ENCODE measurements around the gene ZRANB2.

The ZRANB2 gene

GRCh38 chr1:71028981-71029380 lies 51.9 kb downstream of the ZRANB2 start:
- H3K4me1 ChIP-seq (ENCODE audit: insufficient read depth, insufficient read length), result no peaks in the 10 kb centered on the region
- DNase-seq (ENCODE audit: low read depth, low spot score), result no peak
- TF ChIP-seq SUZ12 (IDR thresholded peaks at IDR 0.05; ENCODE audit: extremely low read depth, insufficient read depth, insufficient read length) (no peak), ZNF274 (IDR thresholded peaks at IDR 0.05; ENCODE audit: low read depth, low read length) (no peak), YY1 (IDR thresholded peaks at IDR 0.05; ENCODE audit: insufficient read depth, insufficient read length) (no peak)
- H3K27me3 ChIP-seq (ENCODE audit: insufficient read depth, insufficient read length), result no peaks in the 10 kb centered on the region
- H3K36me3 ChIP-seq (ENCODE audit: insufficient read depth, insufficient read length, low read length), result no peaks in the 10 kb centered on the region
- H3K9me3 ChIP-seq (ENCODE audit: insufficient read depth, low read length), result no peaks in the 10 kb centered on the region
- no peak overlapping the region for H3K9ac ChIP-seq (ENCODE audit: insufficient read length, low read depth)
- H3K4me3 ChIP-seq (ENCODE audit: insufficient read length, low read depth), result no peak overlapping the region

GRCh38 chr1:71027991-71028390 lies 52.8 kb downstream of the ZRANB2 start:
- Histone ChIP-seq H3K4me1 (ENCODE audit: insufficient read depth, insufficient read length) (no peaks in the 10 kb centered on the region), H3K4me3 (ENCODE audit: insufficient read length, low read depth) (no peak overlapping the region), H3K36me3 (ENCODE audit: insufficient read depth, insufficient read length, low read length) (no peaks in the 10 kb centered on the region), H3K27me3 (ENCODE audit: insufficient read depth, insufficient read length) (no peaks in the 10 kb centered on the region), H3K9ac (ENCODE audit: insufficient read length, low read depth) (no peak overlapping the region), H3K9me3 (ENCODE audit: insufficient read depth, low read length) (no peaks in the 10 kb centered on the region)
- no peak for DNase-seq (ENCODE audit: low read depth, low spot score)
- TF ChIP-seq ZNF274 (IDR thresholded peaks at IDR 0.05; ENCODE audit: low read depth, low read length) (no peak), YY1 (IDR thresholded peaks at IDR 0.05; ENCODE audit: insufficient read depth, insufficient read length) (no peak), SUZ12 (IDR thresholded peaks at IDR 0.05; ENCODE audit: extremely low read depth, insufficient read depth, insufficient read length) (no peak)

DNA sequence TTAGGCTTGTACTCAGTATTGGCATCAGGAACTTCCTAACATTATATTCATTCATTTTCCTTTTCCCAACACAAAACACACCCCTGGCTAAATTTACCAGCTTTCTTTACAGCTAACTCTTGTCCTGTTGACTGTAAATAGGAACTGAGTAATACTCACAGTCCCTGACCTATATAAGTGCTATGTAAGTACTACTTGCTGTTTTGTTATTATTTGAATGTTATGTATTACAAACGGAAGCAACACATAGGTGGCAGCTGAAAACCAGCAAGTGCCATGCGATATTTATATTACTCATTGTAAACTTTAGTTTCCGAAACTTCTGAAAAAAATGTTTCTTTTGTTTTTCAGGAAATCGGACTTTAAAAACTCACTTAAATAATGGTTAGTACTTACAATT lies 54.7 kb downstream of the ZRANB2 start:
- TF ChIP-seq SUZ12 (IDR thresholded peaks at IDR 0.05; ENCODE audit: extremely low read depth, insufficient read depth, insufficient read length) (no peak), ZNF274 (IDR thresholded peaks at IDR 0.05; ENCODE audit: low read depth, low read length) (no peak), YY1 (IDR thresholded peaks at IDR 0.05; ENCODE audit: insufficient read depth, insufficient read length) (no peak)

GRCh38 chr1:71023515-71023914 lies 57.3 kb downstream of the ZRANB2 start:
- Histone ChIP-seq H3K27me3 (ENCODE audit: insufficient read depth, insufficient read length) (no peaks in the 10 kb centered on the region), H3K4me1 (ENCODE audit: insufficient read depth, insufficient read length) (no peaks in the 10 kb centered on the region), H3K9ac (ENCODE audit: insufficient read length, low read depth) (no peak overlapping the region), H3K9me3 (ENCODE audit: insufficient read depth, low read length) (no peaks in the 10 kb centered on the region), H3K36me3 (ENCODE audit: insufficient read depth, insufficient read length, low read length) (no peaks in the 10 kb centered on the region), H3K4me3 (ENCODE audit: insufficient read length, low read depth) (no peak overlapping the region)
- TF ChIP-seq YY1 (IDR thresholded peaks at IDR 0.05; ENCODE audit: insufficient read depth, insufficient read length), result no peak
- TF ChIP-seq SUZ12 (IDR thresholded peaks at IDR 0.05; ENCODE audit: extremely low read depth, insufficient read depth, insufficient read length), result no peak
- no peak for TF ChIP-seq ZNF274 (IDR thresholded peaks at IDR 0.05; ENCODE audit: low read depth, low read length)
- no peak for DNase-seq (ENCODE audit: low read depth, low spot score)

More for the DNA sequence above, 54.7 kb downstream of the ZRANB2 start:
- no peaks in the 10 kb centered on the region for H3K4me1 ChIP-seq (ENCODE audit: insufficient read depth, insufficient read length)
- DNase-seq (ENCODE audit: low read depth, low spot score), result no peak
- no peaks in the 10 kb centered on the region for H3K36me3 ChIP-seq (ENCODE audit: insufficient read depth, insufficient read length, low read length)
- H3K27me3 ChIP-seq (ENCODE audit: insufficient read depth, insufficient read length), result no peaks in the 10 kb centered on the region
- no peak overlapping the region for H3K9ac ChIP-seq (ENCODE audit: insufficient read length, low read depth)
- H3K9me3 ChIP-seq (ENCODE audit: insufficient read depth, low read length), result no peaks in the 10 kb centered on the region
- no peak overlapping the region for H3K4me3 ChIP-seq (ENCODE audit: insufficient read length, low read depth)

- Histone ChIP-seq H3K9ac (ENCODE audit: insufficient read length, low read depth) (no peak overlapping the region), H3K36me3 (ENCODE audit: insufficient read depth, insufficient read length, low read length) (no peaks in the 10 kb centered on the region)
Observed at GRCh38 chr1:71019233-71019969, 61.4 kb downstream of the ZRANB2 start.

GRCh38 chr1:71018791-71019190 lies 62.0 kb downstream of the ZRANB2 start:
- DNase-seq (ENCODE audit: low read depth, low spot score), result no peak
- Histone ChIP-seq H3K36me3 (ENCODE audit: insufficient read depth, insufficient read length, low read length) (no peaks in the 10 kb centered on the region), H3K27me3 (ENCODE audit: insufficient read depth, insufficient read length) (no peaks in the 10 kb centered on the region), H3K9ac (ENCODE audit: insufficient read length, low read depth) (no peak overlapping the region), H3K9me3 (ENCODE audit: insufficient read depth, low read length) (no peaks in the 10 kb centered on the region), H3K4me1 (ENCODE audit: insufficient read depth, insufficient read length) (no peaks in the 10 kb centered on the region), H3K4me3 (ENCODE audit: insufficient read length, low read depth) (no peak overlapping the region)
- TF ChIP-seq ZNF274 (IDR thresholded peaks at IDR 0.05; ENCODE audit: low read depth, low read length), result no peak
- no peak for TF ChIP-seq YY1 (IDR thresholded peaks at IDR 0.05; ENCODE audit: insufficient read depth, insufficient read length)
- no peak for TF ChIP-seq SUZ12 (IDR thresholded peaks at IDR 0.05; ENCODE audit: extremely low read depth, insufficient read depth, insufficient read length)

More at GRCh38 chr1:71019233-71019969, 61.4 kb downstream of the ZRANB2 start:
- TF ChIP-seq SUZ12 (IDR thresholded peaks at IDR 0.05; ENCODE audit: extremely low read depth, insufficient read depth, insufficient read length), result no peak
- TF ChIP-seq ZNF274 (IDR thresholded peaks at IDR 0.05; ENCODE audit: low read depth, low read length), result no peak
- TF ChIP-seq YY1 (IDR thresholded peaks at IDR 0.05; ENCODE audit: insufficient read depth, insufficient read length), result no peak
- Histone ChIP-seq H3K27me3 (ENCODE audit: insufficient read depth, insufficient read length) (no peaks in the 10 kb centered on the region), H3K9me3 (ENCODE audit: insufficient read depth, low read length) (no peaks in the 10 kb centered on the region), H3K4me3 (ENCODE audit: insufficient read length, low read depth) (no peak overlapping the region), H3K4me1 (ENCODE audit: insufficient read depth, insufficient read length) (no peaks in the 10 kb centered on the region)
- no peak for DNase-seq (ENCODE audit: low read depth, low spot score)

DNA sequence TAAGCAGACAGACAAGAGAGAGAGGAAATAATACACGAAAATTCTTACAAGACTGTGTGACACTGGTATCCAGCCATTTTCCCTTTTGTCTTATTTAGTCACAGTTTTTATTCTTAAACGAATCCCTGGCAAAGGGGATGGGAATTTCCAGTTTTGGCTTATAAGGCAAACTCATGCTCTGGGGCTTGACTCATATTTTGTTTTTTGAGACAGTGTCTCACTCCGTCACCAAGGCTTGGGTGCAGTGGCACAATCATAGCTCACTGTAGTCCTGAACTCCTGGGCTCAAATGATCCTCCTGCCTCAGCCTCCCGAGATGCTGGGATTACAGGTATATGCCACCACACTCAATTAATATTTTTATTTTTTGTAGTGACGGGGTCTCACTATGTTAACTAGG lies 65.1 kb downstream of the ZRANB2 start:
- Histone ChIP-seq H3K9ac (ENCODE audit: insufficient read length, low read depth) (no peak overlapping the region), H3K4me3 (ENCODE audit: insufficient read length, low read depth) (no peak overlapping the region), H3K9me3 (ENCODE audit: insufficient read depth, low read length) (no peaks in the 10 kb centered on the region), H3K4me1 (ENCODE audit: insufficient read depth, insufficient read length) (no peaks in the 10 kb centered on the region), H3K27me3 (ENCODE audit: insufficient read depth, insufficient read length) (no peaks in the 10 kb centered on the region), H3K36me3 (ENCODE audit: insufficient read depth, insufficient read length, low read length) (no peaks in the 10 kb centered on the region)
- no peak for DNase-seq (ENCODE audit: low read depth, low spot score)
- no peak for TF ChIP-seq SUZ12 (IDR thresholded peaks at IDR 0.05; ENCODE audit: extremely low read depth, insufficient read depth, insufficient read length)
- no peak for TF ChIP-seq ZNF274 (IDR thresholded peaks at IDR 0.05; ENCODE audit: low read depth, low read length)
- TF ChIP-seq YY1 (IDR thresholded peaks at IDR 0.05; ENCODE audit: insufficient read depth, insufficient read length), result no peak

All from NT2/D1 (cell line).